Calu3 (cell line): ENCODE measurements around the gene ANKRD33B. TPM values are rescaled to one million over a fixed set of nuclear protein-coding genes. Genes with fewer than 3 reads are reported as not detected.

ENCODE experiments used
- BruUV-seq: library from RNA; stranded (reverse); fragments of 400-500 nt; replicated peaks from 2 replicates; lab custom pipeline; 2021; lab: Mats Ljungman, UMichigan
- CTCF ChIA-PET: fragments of 300-600 bp; sonication (Branson Sonifier 250); formaldehyde crosslinking; loops from one replicate; lab custom pipeline; 2022; ENCODE audit warnings: antibody characterized with exemption; lab: Charles Lee
- DNase-seq: peaks from one replicate; pipeline ENCODE4 v3.0.0; 2022
- H3K27ac Mint-ChIP-seq: one replicate; pipeline ENCODE4 v1.8.0; 2022; ENCODE audit warnings: mixed read lengths; ENCODE audit not compliant: unreplicated experiment
- H3K27me3 Mint-ChIP-seq: one replicate; pipeline ENCODE4 v1.8.0; 2022; ENCODE audit warnings: mixed read lengths; ENCODE audit not compliant: unreplicated experiment
- H3K36me3 Mint-ChIP-seq: one replicate; pipeline ENCODE4 v1.8.0; 2022; ENCODE audit warnings: mild to moderate bottlenecking, moderate library complexity, mixed read lengths; ENCODE audit not compliant: insufficient read depth, unreplicated experiment
- H3K4me1 Mint-ChIP-seq: one replicate; pipeline ENCODE4 v1.8.0; 2022; ENCODE audit warnings: mild to moderate bottlenecking, low read depth, mixed read lengths; ENCODE audit not compliant: unreplicated experiment
- H3K4me3 Mint-ChIP-seq: one replicate; pipeline ENCODE4 v1.8.0; 2022; ENCODE audit warnings: mild to moderate bottlenecking, low read depth, moderate library complexity, mixed read lengths; ENCODE audit not compliant: unreplicated experiment
- H3K9me3 Mint-ChIP-seq: one replicate; pipeline ENCODE4 v1.8.0; 2022; ENCODE audit warnings: low read depth, mixed read lengths; ENCODE audit not compliant: unreplicated experiment
- CTCF ChIP-seq: fragments of 200-600 bp; IDR thresholded peaks from one replicate; pipeline ENCODE4 v1.8.0; 2022; ENCODE audit warnings: antibody characterized with exemption; ENCODE audit not compliant: unreplicated experiment
- intact Hi-C: fragments of 100-400 bp; cut with micrococcal nuclease; formaldehyde crosslinking; loops from one replicate; pipeline ENCODE4 v1.10.0; 2022; ENCODE audit not compliant: unreplicated experiment
- total RNA-seq: library from RNA; stranded (reverse); gene quantifications from 2 replicates; pipeline ENCODE4 v1.2.3, GENCODE V29; 2022

Gene ANKRD33B
- total RNA-seq, 1 experiment from 2014 or later: 3.6 TPM

GRCh38 chr5:10695055-10695649 is 131.3 kb downstream of the ANKRD33B start:
- CTCF ChIA-PET: interaction anchor here (1.0 kb wide), 3 partner anchors 29 to 162 kb away, joined by 3 to 5 read pairs (median 5); no protein-coding TSS in a partner anchor
- peak; percentile 52 for TF ChIP-seq CTCF
- no peaks in the 10 kb centered on the region for H3K36me3 Mint-ChIP-seq
- intact Hi-C loops: loop anchor here (5.0 to 10.0 kb wide), 2 partner anchors 490 to 557 kb away; no protein-coding TSS in a partner anchor
- no peak overlapping the region for H3K27ac Mint-ChIP-seq
- BruUV-seq: no TSS peak
- DNase-seq: peak; percentile 78
- H3K4me3 Mint-ChIP-seq: no peak overlapping the region
- H3K4me1 Mint-ChIP-seq: peaks cover 34% of the 10 kb centered on the region
- no peaks in the 10 kb centered on the region for H3K9me3 Mint-ChIP-seq
- H3K27me3 Mint-ChIP-seq: no peaks in the 10 kb centered on the region

GRCh38 chr5:10695759-10696543 is 132.1 kb downstream of the ANKRD33B start:
- no peak for DNase-seq
- H3K4me1 Mint-ChIP-seq: peaks cover 35% of the 10 kb centered on the region
- no peak overlapping the region for H3K4me3 Mint-ChIP-seq
- peak overlapping the region; percentile 45 for H3K27ac Mint-ChIP-seq
- intact Hi-C loops: loop anchor here (5.0 to 10.0 kb wide), 2 partner anchors 489 to 556 kb away; no protein-coding TSS in a partner anchor
- no peaks in the 10 kb centered on the region for H3K9me3 Mint-ChIP-seq
- CTCF ChIA-PET: interaction anchor here (1.0 kb wide), 3 partner anchors 28 to 161 kb away, joined by 3 to 5 read pairs (median 5); no protein-coding TSS in a partner anchor
- no peaks in the 10 kb centered on the region for H3K27me3 Mint-ChIP-seq
- BruUV-seq: no TSS peak
- TF ChIP-seq CTCF: no peak
- H3K36me3 Mint-ChIP-seq: no peaks in the 10 kb centered on the region

- Mint-ChIP-seq H3K27me3 (no peaks in the 10 kb centered on the region), H3K4me3 (no peak overlapping the region), H3K9me3 (no peaks in the 10 kb centered on the region), H3K27ac (no peak overlapping the region), H3K4me1 (peaks cover 56% of the 10 kb centered on the region), H3K36me3 (peaks cover 14% of the 10 kb centered on the region)
- no peak for DNase-seq
- no TSS peak for BruUV-seq
- TF ChIP-seq CTCF: no peak
- intact Hi-C loops: loop anchor here (5.0 to 10.0 kb wide), 2 partner anchors 485 to 553 kb away; no protein-coding TSS in a partner anchor
- CTCF ChIA-PET: interaction anchor here (0.5 kb wide), 1 partner anchor 50 kb away, joined by 5 read pairs; no protein-coding TSS in a partner anchor
These were observed 135.5 kb downstream of the ANKRD33B start for GRCh38 chr5:10699281-10699874.

- CTCF ChIA-PET: no interaction called here
- intact Hi-C loops: loop anchor here (5.0 to 10.0 kb wide), 4 partner anchors 62 to 552 kb away; partner anchors contain the start of gene DAP
- no peak overlapping the region for H3K27ac Mint-ChIP-seq
- H3K4me3 Mint-ChIP-seq: no peak overlapping the region
- no peak for DNase-seq
- H3K4me1 Mint-ChIP-seq: peaks cover 60% of the 10 kb centered on the region
- no peaks in the 10 kb centered on the region for H3K9me3 Mint-ChIP-seq
- H3K36me3 Mint-ChIP-seq: peaks cover 14% of the 10 kb centered on the region
- BruUV-seq: no TSS peak
- no peaks in the 10 kb centered on the region for H3K27me3 Mint-ChIP-seq
- TF ChIP-seq CTCF: no peak
These were observed 136.1 kb downstream of the ANKRD33B start for GRCh38 chr5:10699987-10700386.
